GM18511 (cell line): ENCODE results near the gene NUBP2.

Experiments used
- ATAC-seq: cut with Tn5 transposase; IDR thresholded peaks from one replicate; pipeline ENCODE4 v1.9.1; 2021; ENCODE audit warnings: mild to moderate bottlenecking, moderate library complexity; ENCODE audit not compliant: unreplicated experiment

The NUBP2 gene

GRCh38 chr16:1758923-1759322 lies 23.8 kb upstream of the NUBP2 start:
- no peak for ATAC-seq

- ATAC-seq, result no peak
These were observed 23.2 kb upstream of the NUBP2 start for GRCh38 chr16:1759511-1759910.

GRCh38 chr16:1760911-1761310 lies 21.8 kb upstream of the NUBP2 start:
- no peak for ATAC-seq

- no peak for ATAC-seq
These were observed 21.0 kb upstream of the NUBP2 start for GRCh38 chr16:1761751-1762150.

GRCh38 chr16:1762196-1762878 lies 20.4 kb upstream of the NUBP2 start:
- no peak for ATAC-seq

- no peak for ATAC-seq
These were observed 19.8 kb upstream of the NUBP2 start for GRCh38 chr16:1762879-1763520.

GRCh38 chr16:1763521-1764511 lies 18.9 kb upstream of the NUBP2 start:
- ATAC-seq, result no peak

- ATAC-seq, result no peak
These were observed 17.8 kb upstream of the NUBP2 start for GRCh38 chr16:1764971-1765370.

GRCh38 chr16:1765826-1766225 lies 16.9 kb upstream of the NUBP2 start:
- no peak for ATAC-seq

- no peak for ATAC-seq
These were observed 16.5 kb upstream of the NUBP2 start for GRCh38 chr16:1766231-1766630.

GRCh38 chr16:1766701-1767100 lies 16.1 kb upstream of the NUBP2 start:
- no peak for ATAC-seq

GRCh38 chr16:1767116-1767994 lies 15.4 kb upstream of the NUBP2 start:
- no peak for ATAC-seq

- ATAC-seq, result no peak
These were observed 14.5 kb upstream of the NUBP2 start for GRCh38 chr16:1768061-1768766.

- ATAC-seq, result no peak
These were observed 13.9 kb upstream of the NUBP2 start for GRCh38 chr16:1768767-1769401.

- ATAC-seq, result no peak
These were observed 13.1 kb upstream of the NUBP2 start for GRCh38 chr16:1769402-1770300.

- no peak for ATAC-seq
These were observed 12.2 kb upstream of the NUBP2 start for GRCh38 chr16:1770328-1771187.

- peak; percentile 43 for ATAC-seq
These were observed 11.4 kb upstream of the NUBP2 start, which contains the start of gene NME3 for GRCh38 chr16:1771188-1771863. Gene NME3, minus strand, starts transcription at chr16:1771543. Its CDS starts 9 bp downstream, at chr16:1771534.
